ENCODE measurements around the gene NLGN1.

Gene NLGN1

GRCh38 chr3:174116421-174116820 lies 718.9 kb downstream of the NLGN1 start:
- FAIRE-seq (no peak), DNase-seq (ENCODE audit: insufficient read length) (no peak)
- no peak for TF ChIP-seq POLR2AphosphoS5 (IDR thresholded peaks at IDR 0.05; ENCODE audit: low read depth, low read length)
- no peak for TF ChIP-seq POLR2A (IDR thresholded peaks at IDR 0.05; ENCODE audit: low read depth, low read length)
- TF ChIP-seq TAF1 (IDR thresholded peaks at IDR 0.05; ENCODE audit: borderline replicate concordance, low read depth, low read length), result no peak

DNA sequence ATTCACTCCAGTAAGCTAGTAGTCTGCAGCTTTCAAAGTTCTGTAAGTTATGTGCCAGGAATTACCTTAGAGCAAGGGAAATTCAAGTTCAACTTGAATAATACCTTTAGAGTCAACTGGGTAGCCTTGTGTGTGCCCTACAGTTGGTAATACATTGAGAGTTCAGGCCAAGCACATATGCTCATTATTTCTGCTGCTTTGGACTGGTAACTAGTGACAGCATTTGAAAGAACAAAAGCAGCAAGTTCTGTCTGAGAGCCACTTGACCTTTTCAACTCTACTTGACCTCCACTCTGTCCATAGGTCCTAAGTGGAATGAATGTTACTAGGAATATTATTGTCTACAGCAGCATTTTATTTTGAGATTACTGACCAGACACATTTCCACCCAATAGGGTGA lies 723.5 kb downstream of the NLGN1 start:
- TF ChIP-seq TAF1 (IDR thresholded peaks at IDR 0.05; ENCODE audit: borderline replicate concordance, low read depth, low read length), result no peak
- no peak for TF ChIP-seq POLR2A (IDR thresholded peaks at IDR 0.05; ENCODE audit: low read depth, low read length)
- TF ChIP-seq POLR2AphosphoS5 (IDR thresholded peaks at IDR 0.05; ENCODE audit: low read depth, low read length), result no peak
- DNase-seq (ENCODE audit: insufficient read length) (no peak), FAIRE-seq (no peak)

DNA sequence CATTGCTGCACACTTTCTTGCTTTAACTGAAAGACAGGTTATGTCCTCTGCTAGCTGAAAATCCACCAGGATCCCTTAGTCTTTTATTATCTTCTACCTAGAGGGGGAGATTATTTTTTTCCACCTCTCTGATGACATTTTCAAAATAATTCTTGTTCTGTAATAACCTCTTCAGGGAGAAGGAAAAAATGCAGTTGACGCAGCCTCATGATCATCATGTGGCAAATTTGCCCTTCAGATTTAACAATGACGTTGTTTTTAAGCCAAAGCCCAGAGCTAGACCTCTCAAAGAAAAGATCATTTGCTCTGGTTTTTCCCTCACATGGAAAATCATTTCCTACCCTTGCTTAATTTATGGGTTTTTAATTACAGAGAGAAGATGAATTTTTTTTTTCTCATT lies 724.9 kb downstream of the NLGN1 start:
- DNase-seq (ENCODE audit: insufficient read length), result no peak
- TF ChIP-seq TAF1 (IDR thresholded peaks at IDR 0.05; ENCODE audit: borderline replicate concordance, low read depth, low read length) (no peak), POLR2A (IDR thresholded peaks at IDR 0.05; ENCODE audit: low read depth, low read length) (no peak)
- no peak for FAIRE-seq

DNA sequence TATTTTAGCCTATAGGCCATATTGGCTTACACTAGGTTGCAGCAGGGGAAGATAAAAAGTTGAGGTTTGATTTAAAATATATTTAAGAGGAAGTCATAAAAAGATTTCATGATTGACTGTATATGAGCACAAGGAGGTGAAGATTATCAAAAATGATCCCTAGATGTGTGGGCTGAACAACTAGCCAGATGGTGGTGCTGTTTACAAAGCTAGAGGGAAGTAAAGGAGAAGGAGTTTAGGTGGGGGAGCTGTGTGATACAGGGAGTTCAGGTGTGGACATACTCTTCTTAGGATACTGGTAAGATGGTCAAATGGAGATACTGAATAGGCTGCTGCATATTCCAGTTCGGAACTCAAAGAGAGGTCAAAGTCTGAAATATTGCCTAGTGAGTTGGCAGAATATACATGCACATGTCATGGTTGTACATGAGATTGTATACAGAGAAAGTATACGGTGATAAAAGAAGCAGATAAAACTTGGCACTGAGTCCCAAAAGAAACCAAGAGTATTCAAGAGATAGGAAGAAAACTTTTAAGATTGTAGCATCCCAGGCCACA lies 727.8 kb downstream of the NLGN1 start:
- DNase-seq (ENCODE audit: insufficient read length), result no peak
- no peak for TF ChIP-seq TAF1 (IDR thresholded peaks at IDR 0.05; ENCODE audit: borderline replicate concordance, low read depth, low read length)
- TF ChIP-seq POLR2AphosphoS5 (IDR thresholded peaks at IDR 0.05; ENCODE audit: low read depth, low read length), result no peak
- TF ChIP-seq POLR2A (IDR thresholded peaks at IDR 0.05; ENCODE audit: low read depth, low read length), result no peak
- peak; percentile 40 for FAIRE-seq

DNA sequence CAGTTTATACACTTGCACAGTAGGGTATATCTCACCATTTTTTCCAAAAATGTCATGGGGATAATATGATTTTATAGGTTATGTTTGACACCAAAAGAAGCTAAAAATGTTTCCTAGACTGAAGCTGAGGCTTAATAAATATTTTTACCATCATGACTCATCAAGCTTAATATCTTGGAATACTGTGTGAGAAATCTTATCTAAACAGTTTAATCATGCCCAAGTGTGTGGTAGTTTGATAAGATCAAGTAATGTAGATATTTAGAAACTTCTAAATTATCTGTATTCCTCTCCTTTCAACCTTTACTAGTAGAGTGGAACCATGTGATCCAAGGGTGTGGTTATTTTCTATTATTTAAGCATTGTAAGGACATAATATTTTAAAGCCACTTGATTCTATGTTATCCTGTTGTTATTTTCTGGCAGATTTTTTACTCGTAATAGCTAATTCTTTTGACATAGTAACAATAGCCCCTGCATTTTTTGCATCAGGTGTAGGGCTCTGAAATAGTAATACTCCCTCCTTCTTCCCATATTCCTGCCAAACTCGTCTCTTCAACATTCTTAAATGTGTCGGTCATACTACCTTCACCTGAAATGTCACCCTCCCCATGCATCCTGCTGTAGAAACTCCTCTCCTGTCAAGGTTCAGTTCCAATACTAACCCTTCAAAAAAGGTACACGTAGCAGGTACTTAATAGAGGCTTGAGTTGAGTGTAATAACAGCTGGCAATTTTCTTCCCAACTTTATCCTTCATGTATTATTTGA lies 729.6 kb downstream of the NLGN1 start:
- DNase-seq (ENCODE audit: insufficient read length) (no peak), FAIRE-seq (no peak)
- TF ChIP-seq POLR2AphosphoS5 (IDR thresholded peaks at IDR 0.05; ENCODE audit: low read depth, low read length), result no peak
- TF ChIP-seq TAF1 (IDR thresholded peaks at IDR 0.05; ENCODE audit: borderline replicate concordance, low read depth, low read length), result no peak
- TF ChIP-seq POLR2A (IDR thresholded peaks at IDR 0.05; ENCODE audit: low read depth, low read length), result no peak

DNA sequence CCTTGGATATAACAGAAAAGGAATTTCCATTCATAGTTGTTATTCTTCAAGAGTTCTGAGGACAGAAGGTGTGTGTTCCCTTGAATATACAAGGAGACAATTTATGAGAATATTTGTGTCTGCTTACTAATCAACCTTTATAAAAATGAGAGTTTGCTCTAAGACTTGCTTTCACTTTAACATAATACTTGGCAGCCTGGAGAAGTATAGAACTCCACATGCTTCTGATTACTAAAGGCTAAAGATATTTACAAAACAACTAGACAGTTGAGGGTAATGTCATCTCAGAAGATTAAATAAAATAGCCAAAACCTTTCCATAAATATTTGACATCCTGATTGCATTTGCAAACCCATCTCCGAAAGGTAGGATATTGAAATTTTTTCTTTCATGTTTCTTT lies 734.5 kb downstream of the NLGN1 start:
- FAIRE-seq, result no peak
- TF ChIP-seq POLR2A (IDR thresholded peaks at IDR 0.05; ENCODE audit: low read depth, low read length), result no peak
- DNase-seq (ENCODE audit: insufficient read length), result no peak

- no peak for FAIRE-seq
These were observed 735.0 kb downstream of the NLGN1 start for GRCh38 chr3:174132421-174133042.

GRCh38 chr3:174146008-174146407 lies 748.5 kb downstream of the NLGN1 start:
- TF ChIP-seq POLR2AphosphoS5 (IDR thresholded peaks at IDR 0.05; ENCODE audit: low read depth, low read length) (no peak), TAF1 (IDR thresholded peaks at IDR 0.05; ENCODE audit: borderline replicate concordance, low read depth, low read length) (no peak), POLR2A (IDR thresholded peaks at IDR 0.05; ENCODE audit: low read depth, low read length) (no peak)
- FAIRE-seq, result no peak
- no peak for DNase-seq (ENCODE audit: insufficient read length)

More at GRCh38 chr3:174132421-174133042, 735.0 kb downstream of the NLGN1 start:
- DNase-seq (ENCODE audit: insufficient read length), result no peak
- TF ChIP-seq POLR2A (IDR thresholded peaks at IDR 0.05; ENCODE audit: low read depth, low read length) (no peak), TAF1 (IDR thresholded peaks at IDR 0.05; ENCODE audit: borderline replicate concordance, low read depth, low read length) (no peak), POLR2AphosphoS5 (IDR thresholded peaks at IDR 0.05; ENCODE audit: low read depth, low read length) (no peak)

DNA sequence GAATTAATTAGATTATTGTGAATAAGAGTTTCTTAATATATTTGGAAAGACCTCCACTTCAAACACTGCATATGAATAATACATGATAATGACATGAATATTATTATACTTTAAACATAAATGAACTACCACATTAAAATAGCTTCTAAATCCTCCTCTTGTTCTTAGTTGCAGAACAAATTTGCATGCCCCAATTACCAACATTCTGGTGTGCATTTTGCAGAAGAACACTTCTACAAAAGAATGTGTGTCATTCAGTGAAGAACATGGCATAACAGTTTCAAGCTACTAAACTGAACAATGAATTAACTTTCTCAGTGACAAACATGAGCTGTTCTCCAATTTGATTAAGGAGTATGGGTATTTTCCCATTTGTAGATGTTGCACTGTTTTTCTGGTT lies 750.3 kb downstream of the NLGN1 start:
- DNase-seq (ENCODE audit: insufficient read length), result no peak
- FAIRE-seq, result no peak
- TF ChIP-seq TAF1 (IDR thresholded peaks at IDR 0.05; ENCODE audit: borderline replicate concordance, low read depth, low read length) (no peak), POLR2AphosphoS5 (IDR thresholded peaks at IDR 0.05; ENCODE audit: low read depth, low read length) (no peak), POLR2A (IDR thresholded peaks at IDR 0.05; ENCODE audit: low read depth, low read length) (no peak)

DNA sequence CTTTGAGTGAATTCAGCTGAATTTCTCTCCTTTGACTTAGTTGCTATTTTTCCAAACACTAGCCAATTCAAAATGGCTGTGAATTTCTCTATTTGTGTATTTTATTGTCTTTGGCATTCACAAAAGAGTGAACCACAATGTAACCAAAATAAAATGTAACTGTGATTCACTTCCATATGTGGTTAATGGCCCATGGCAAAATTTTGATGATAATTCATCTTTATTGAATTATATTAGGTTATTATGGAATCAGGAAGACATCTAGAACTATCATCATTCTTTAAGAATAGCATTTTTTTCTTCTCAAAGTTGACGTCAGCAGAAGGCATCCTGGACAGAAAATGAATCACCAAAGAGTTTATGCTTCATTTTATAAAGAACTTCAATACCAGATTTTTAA lies 756.3 kb downstream of the NLGN1 start:
- no peak for DNase-seq (ENCODE audit: insufficient read length)
- TF ChIP-seq POLR2A (IDR thresholded peaks at IDR 0.05; ENCODE audit: low read depth, low read length) (no peak), TAF1 (IDR thresholded peaks at IDR 0.05; ENCODE audit: borderline replicate concordance, low read depth, low read length) (no peak), POLR2AphosphoS5 (IDR thresholded peaks at IDR 0.05; ENCODE audit: low read depth, low read length) (no peak)
- no peak for FAIRE-seq

DNA sequence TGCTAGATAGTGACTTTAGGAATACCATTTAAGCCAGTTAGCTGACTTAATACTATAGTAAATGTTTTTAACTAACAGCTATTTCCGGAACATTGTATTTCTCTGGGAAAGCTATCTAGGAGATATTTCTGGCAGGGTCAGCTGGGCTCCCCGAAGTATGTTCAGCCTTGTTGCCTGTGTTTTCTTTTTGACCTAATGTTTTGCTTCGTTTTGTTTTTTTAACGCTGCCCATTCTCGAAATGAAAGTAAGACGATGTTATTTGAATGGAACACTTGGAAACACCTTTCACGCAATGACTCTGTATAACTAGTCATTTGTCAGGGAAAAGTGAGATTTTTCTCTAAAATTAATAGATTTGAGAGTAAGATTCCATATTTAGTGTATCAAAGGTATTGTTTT lies 758.7 kb downstream of the NLGN1 start:
- TF ChIP-seq TAF1 (IDR thresholded peaks at IDR 0.05; ENCODE audit: borderline replicate concordance, low read depth, low read length) (no peak), POLR2A (IDR thresholded peaks at IDR 0.05; ENCODE audit: low read depth, low read length) (no peak), POLR2AphosphoS5 (IDR thresholded peaks at IDR 0.05; ENCODE audit: low read depth, low read length) (no peak)
- DNase-seq (ENCODE audit: insufficient read length) (no peak), FAIRE-seq (no peak)

DNA sequence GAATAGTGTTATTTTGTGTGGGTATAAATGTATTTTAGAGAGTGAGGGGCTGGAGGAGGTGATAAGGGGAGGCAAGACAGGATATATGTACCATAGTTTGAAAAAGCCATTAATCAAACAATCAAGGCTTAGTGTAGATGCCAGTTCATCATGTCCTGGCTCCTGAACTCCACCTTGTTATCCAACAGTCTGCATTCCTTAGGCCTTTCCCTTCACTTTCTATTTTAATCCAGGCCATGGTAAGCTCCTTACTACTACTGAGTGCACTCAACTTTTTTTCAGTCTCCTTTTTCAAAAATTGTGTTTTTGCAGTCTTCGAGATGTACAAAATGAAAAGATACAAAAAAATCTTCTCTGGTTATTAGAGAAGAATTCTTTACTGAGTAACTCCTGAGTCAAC lies 761.1 kb downstream of the NLGN1 start:
- FAIRE-seq (no peak), DNase-seq (ENCODE audit: insufficient read length) (no peak)
- TF ChIP-seq POLR2AphosphoS5 (IDR thresholded peaks at IDR 0.05; ENCODE audit: low read depth, low read length) (no peak), POLR2A (IDR thresholded peaks at IDR 0.05; ENCODE audit: low read depth, low read length) (no peak), TAF1 (IDR thresholded peaks at IDR 0.05; ENCODE audit: borderline replicate concordance, low read depth, low read length) (no peak)

Data from GM12892 (cell line).